HT-29 (cell line): ENCODE measurements around the gene XKRX. TPM values are rescaled to one million over a fixed set of nuclear protein-coding genes. Genes with fewer than 3 reads are reported as not detected.
A peak's percentile ranks its signal among the peaks of the same experiment; 100 is the strongest.

Experiments
- DNase-seq: peaks from one replicate; pipeline ENCODE4 v3.0.0-alpha.2; 2015; ENCODE audit warnings: low spot score
- total RNA-seq: library from RNA; depleted of rRNA; stranded (reverse); fragments of >200 nt; shearing (Covaris generic); gene quantifications from 2 replicates; pipeline ENCODE4 v1.2.3, GENCODE V29; 2014; rRNA removed

The XKRX gene
- total RNA-seq, result 2.7 and 4.6 TPM in 2 replicates

GRCh38 chrX:100928660-100929613, at the start of gene XKRX:
Gene XKRX, minus strand, starts transcription at chrX:100928917. Its CDS starts 613 bp downstream, at chrX:100928304.
- DNase-seq, result peak; percentile 81

- DNase-seq, result no peak
These were observed 47.5 kb upstream of the XKRX start for GRCh38 chrX:100976211-100976610.

GRCh38 chrX:100975212-100975611, 46.5 kb upstream of the XKRX start:
- no peak for DNase-seq

- no peak for DNase-seq
These were observed 44.7 kb upstream of the XKRX start for GRCh38 chrX:100973411-100973810.

GRCh38 chrX:100969936-100970335, 41.2 kb upstream of the XKRX start:
- DNase-seq, result no peak

GRCh38 chrX:100969408-100969807, 40.7 kb upstream of the XKRX start, which contains the start of gene ARL13A:
Gene ARL13A, plus strand, starts transcription at chrX:100969708. Its CDS starts 3,982 bp downstream, at chrX:100973690.
- DNase-seq, result no peak

- DNase-seq, result no peak
These were observed 35.6 kb upstream of the XKRX start for GRCh38 chrX:100964362-100964761.

GRCh38 chrX:100962811-100963210, 34.1 kb upstream of the XKRX start:
- DNase-seq, result no peak

GRCh38 chrX:100948557-100948956, 19.8 kb upstream of the XKRX start:
- DNase-seq, result no peak

GRCh38 chrX:100946299-100946927, 17.7 kb upstream of the XKRX start:
- no peak for DNase-seq

- no peak for DNase-seq
These were observed 15.9 kb upstream of the XKRX start for GRCh38 chrX:100944601-100945000.

GRCh38 chrX:100939333-100939732, 10.6 kb upstream of the XKRX start:
- DNase-seq, result no peak

GRCh38 chrX:100935767-100936166, 7.0 kb upstream of the XKRX start:
- DNase-seq, result no peak

GRCh38 chrX:100931925-100932285, 3.2 kb upstream of the XKRX start:
- DNase-seq, result no peak

GRCh38 chrX:100931218-100931924, 2.7 kb upstream of the XKRX start:
- DNase-seq, result no peak

GRCh38 chrX:100926453-100926852, 2.3 kb downstream of the XKRX start:
- no peak for DNase-seq

- DNase-seq, result no peak
These were observed 4.3 kb downstream of the XKRX start for GRCh38 chrX:100924375-100924774.

GRCh38 chrX:100915562-100915961, 13.2 kb downstream of the XKRX start:
- DNase-seq, result no peak

GRCh38 chrX:100913111-100913510, 15.6 kb downstream of the XKRX start:
- no peak for DNase-seq

GRCh38 chrX:100911731-100912130, 17.0 kb downstream of the XKRX start:
- no peak for DNase-seq

- no peak for DNase-seq
These were observed 23.1 kb downstream of the XKRX start for GRCh38 chrX:100905620-100906019.

- no peak for DNase-seq
These were observed 24.3 kb downstream of the XKRX start for GRCh38 chrX:100904433-100904832.
